GM03348 (cell line): ENCODE data around the gene C11orf58.

Experiments used
- DNase-seq: peaks from one replicate; pipeline ENCODE4 v3.0.0; 2012; ENCODE audit warnings: low spot score

The C11orf58 gene

GRCh38 chr11:16769386-16769785 lies 30.9 kb downstream of the C11orf58 start:
- no peak for DNase-seq

DNA sequence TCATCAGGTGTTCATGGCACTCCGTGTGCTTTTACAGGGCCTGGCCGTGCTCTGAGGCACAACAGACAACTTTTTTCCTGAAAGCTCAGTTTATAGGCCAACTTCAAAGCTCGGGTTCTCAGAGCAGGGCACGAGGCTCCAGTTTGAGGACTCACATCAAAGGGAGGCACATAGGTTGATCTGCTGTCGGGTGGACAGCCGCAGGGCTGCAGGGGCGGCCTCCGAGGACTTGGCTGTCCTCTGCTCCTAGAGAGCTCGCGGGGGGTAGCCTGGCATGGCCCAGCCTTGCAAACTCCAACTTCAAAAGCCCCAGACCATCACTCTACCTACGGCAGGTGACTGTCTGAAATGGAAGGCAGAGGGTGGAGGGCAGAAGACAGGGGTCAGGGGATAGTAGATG lies 31.6 kb downstream of the C11orf58 start:
- peak; percentile 1 for DNase-seq

DNA sequence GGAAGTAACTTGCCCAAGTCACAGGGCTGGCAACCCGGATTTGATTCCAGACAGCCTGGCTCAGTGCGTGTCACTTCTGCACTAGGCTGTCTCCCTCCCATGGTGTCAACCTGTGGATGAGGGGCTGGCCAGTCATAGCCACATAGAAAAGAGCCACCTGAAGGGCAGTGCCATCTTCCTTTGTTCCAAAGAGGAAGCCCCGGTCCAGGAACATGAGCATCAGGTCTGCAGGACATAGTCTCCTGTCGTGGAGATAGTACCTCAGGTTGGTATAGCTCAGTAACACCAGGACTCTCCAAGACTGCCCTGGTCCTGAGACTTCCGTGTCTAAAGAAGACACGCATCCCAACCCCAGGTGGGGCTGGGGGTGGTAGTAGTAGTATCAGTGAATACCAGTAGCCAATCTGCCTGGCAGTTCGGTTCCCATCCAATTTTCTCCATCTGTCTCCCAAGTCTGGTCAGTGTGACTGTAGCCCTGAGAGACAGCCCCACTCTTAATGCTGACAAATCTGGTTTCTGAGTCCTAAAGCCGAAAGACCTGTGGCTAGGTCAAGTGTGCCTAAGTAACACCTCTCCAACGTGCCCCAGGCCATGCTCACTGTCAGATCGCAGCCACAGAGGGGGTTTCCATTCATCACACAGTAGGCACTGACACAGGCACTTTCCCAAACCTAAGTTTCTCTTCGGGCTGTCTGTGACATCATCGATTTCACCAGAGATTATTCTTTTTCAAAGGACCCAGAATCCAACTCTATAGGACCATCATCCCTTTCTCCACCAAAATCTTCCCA lies 33.1 kb downstream of the C11orf58 start:
- peak; percentile 1 for DNase-seq

DNA sequence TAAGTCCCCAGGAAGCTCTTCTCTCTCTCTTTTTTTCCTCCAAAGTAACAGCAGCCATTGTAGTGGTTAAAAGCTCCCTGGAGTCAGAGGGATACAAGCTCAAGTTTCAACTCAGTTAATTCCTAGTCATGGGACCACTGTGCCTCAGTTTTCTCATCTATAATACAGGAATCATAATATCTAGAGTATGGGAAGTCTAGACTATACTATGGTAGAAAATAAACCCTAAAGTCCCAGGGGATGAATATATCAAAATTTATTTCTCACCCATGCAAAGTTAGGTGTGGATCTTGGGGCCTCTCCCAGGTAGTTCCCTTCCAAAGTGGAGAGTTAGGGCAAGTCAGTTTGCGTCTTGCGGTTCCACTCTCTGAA lies 33.7 kb downstream of the C11orf58 start:
- DNase-seq, result no peak

DNA sequence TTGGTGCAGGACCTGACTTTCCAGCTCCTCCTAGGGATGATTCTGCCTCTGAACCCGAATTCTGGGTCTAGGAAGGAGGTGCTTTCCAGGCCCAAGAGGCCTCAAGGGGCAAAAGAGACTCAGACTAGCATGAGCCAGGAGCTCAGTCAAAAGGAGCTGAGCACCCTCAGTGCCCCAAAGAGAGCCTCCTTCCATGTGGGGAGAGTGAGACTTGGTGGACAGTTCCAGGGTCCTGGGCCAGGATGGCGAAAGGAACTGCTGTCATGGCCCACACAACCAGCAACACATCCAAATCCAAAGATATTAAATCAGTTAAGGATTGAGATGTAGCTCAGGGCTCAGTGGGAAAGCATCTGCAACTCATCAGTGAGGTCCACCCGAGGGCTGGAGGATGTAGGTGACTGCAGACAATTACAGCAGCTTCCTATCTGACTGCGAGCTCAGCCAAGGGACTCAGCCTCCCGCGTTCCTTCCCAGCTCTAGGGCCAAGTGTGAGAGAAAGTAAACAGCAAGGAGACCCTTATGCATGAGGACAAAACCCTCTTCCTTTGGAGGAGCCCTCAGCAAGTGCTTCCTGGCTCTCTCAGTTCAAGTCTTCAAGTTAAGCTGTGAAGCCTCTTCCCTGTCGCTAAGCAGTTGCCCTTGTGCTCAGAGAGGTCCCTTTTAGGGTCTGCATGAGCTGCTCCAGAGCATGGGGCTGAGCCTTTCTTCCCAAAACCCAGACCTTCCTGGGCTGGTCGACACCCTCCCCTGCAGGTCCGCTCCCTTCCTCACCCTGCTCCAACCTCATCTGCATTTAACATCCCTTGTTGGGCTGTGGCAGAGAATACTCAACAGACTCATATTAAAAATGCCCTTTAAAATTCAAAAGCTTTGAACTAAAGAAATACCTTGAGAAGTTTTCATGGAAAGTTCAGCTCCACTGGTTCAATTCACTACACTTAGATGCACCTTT lies 35.8 kb downstream of the C11orf58 start:
- no peak for DNase-seq

DNA sequence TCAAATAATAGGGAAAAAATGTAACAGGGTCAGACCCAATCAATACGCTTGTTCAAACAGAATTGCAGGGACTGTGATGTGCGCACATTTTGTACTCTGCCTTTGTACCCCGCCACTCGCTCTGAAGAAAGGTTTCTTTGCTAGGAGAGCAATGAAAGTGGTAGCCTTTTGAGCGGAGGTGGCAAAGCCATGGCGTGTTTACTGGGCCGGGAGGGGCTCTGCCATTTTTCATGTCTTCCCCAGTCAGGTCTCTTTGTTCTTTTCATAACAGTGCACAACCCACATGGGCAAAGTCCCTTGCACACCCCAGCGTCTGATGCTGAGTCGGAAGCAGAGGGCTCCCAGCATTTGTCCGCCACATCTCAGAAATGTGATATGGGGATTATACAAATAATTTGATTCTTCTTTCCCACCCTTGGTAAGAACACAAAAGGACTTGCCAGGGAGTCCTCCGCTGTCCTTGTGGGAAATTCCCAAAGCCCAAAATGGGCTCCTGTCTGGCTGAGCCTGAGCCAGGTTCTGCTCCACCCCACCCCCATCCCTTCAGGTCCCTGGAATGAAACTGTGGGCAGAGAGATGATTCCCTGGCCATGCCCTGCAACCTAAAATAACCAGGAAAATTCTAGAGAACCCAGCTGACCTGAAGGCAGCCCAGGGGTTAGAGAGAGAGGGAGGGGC lies 36.6 kb downstream of the C11orf58 start:
- DNase-seq, result no peak

GRCh38 chr11:16775614-16776283 lies 37.3 kb downstream of the C11orf58 start:
- no peak for DNase-seq

GRCh38 chr11:16776711-16777612 lies 38.5 kb downstream of the C11orf58 start:
- DNase-seq, result peak; percentile 47

GRCh38 chr11:16777613-16777975 lies 39.1 kb downstream of the C11orf58 start:
- DNase-seq, result no peak

GRCh38 chr11:16778286-16778685 lies 39.8 kb downstream of the C11orf58 start:
- DNase-seq, result no peak

DNA sequence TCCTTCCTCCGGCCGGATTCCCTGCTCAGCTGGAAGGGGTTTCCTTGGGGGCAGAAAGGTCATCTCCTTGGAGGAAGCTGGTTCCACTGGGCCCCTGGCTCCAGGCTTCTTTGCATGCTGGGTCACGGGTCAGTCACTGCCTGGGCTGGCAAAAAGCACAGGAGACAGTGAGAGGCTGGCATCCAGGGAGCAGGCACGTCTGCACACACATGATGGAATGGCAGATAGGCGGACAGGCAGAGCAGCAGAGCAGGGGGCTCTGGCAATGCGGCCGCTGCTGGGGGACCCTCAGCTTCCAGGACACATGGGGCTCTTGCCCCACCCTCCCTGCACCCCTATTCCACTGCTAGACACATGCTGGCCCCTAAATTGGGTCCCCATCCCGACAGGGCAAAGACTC lies 40.4 kb downstream of the C11orf58 start:
- no peak for DNase-seq

DNA sequence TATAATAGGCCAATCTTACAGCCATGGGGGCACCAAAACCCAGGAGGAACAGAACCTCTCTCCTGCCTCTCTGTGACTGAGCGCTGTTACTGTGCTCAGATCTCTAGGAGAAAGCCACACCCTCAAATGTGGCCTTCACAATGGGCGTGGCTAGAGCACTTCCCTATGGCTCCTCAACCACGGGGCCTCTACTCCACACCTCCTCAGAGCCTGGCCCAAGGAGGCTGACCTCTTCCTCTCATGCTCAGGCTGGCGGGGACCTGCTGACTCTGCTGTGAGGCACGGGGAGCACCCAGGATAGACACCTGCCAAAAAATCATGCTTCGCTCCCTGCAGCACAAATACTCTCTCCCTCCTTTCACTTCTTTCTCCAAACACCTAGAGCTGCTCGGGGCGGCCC lies 41.0 kb downstream of the C11orf58 start:
- no peak for DNase-seq

DNA sequence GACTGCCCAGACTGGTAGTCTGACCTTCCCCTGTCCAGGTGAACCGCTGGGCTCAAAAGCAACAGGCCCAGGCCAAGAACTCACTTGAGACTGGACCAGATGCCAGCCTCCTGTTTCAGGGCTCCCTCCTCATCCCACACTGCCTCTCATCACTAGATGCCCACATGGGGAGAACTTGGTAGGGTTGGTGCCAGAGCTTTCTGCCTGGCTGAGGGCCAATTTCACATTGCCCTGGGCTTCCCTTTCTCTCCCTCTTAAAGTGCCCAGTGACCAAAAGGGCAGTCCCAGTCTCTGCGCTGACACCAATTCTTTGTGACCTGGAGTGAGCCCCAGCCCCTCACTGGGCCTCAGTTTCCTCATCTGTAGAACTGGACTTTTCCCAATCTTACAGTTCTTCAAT lies 41.7 kb downstream of the C11orf58 start:
- no peak for DNase-seq

DNA sequence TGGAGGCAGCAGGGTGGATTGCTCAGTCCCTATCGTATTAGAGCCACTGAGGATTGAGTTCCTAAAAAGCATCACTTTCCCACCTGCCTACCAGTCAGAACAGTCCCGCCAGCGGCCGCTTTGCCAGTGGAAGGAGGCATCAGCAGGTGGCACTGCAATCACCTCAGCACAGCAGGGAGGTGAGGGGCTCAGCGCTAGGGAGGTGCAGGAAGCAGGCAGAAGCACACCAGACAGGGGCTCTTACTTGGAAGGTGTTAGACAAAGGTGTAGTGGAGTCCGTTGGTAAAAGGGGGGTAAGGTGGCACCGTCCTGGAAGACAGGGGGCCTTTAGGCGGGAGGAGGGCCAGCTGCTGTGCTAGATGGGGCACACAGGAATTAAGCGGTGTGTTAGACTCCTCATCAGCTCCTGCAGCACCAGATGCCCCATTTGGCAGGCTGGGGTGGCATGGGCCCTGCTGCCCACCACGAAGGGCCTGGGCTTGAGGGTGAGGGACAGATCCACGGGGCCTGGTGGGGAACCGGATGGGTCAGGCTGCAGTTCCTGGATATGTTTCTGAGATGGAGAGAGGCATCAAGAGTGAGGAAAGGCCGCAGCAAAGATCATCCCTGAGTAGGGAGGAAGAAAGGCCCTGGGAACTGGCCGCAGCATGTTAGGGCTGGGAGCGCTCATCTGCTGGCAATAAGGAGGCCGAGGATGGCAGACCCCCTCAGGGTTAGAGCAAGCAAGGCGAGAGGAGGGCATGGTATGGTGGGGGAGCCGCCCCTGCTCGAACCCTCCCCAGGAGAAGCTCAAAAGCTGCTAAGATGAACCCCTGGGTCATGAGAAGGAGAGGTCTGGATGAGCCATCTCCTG lies 42.5 kb downstream of the C11orf58 start:
- DNase-seq, result no peak

GRCh38 chr11:16781936-16782919 lies 43.8 kb downstream of the C11orf58 start:
- no peak for DNase-seq

DNA sequence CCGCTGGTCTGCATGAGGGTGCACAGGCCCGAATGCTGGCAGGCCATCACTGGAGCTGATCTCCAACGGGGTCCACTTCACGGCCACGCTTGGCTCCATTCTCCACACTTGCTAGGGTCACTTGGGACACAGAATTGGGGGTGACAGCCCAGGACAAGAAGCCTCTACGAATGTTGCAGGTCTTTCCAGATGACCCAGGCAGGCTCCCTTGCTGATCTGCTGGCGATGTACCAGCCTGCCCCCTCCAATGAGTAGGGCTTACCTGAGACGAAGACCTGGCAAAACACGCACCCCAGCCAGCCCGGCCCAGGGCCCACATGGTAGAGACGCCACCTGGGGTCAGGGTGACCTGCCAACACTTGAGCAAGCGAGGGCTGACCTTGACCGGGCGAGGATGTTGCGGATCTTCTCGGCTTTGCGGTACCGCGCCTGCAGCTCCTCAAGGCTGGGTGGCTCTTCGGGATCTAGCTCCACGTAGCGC lies 44.9 kb downstream of the C11orf58 start:
- DNase-seq, result no peak

- no peak for DNase-seq
Measured at GRCh38 chr11:16784097-16784496, 45.6 kb downstream of the C11orf58 start.

DNA sequence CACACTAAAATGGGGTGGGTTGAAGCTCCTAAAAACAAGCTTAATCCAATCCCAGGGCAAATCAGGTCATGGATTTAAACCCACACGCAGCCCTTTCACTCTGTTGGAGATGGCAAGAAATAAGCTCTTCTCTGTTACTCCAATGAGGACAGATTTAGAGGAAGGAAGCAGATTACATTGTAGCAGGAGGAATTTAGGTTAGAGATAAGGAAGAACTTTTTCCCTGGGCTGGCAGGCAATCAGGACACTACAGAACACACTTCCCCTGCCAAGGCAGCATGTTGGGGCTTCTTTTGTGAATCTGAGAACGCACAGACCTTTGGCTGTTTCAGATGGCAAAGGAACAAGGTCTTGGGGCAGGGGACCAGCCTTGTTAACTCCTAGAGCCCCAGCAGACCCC lies 46.2 kb downstream of the C11orf58 start:
- DNase-seq, result no peak
